GM04504 (cell line): ENCODE data around the gene EEF1AKMT2.

ENCODE experiments used
- DNase-seq: peaks from one replicate; pipeline ENCODE4 v3.0.0-alpha.2; 2012; ENCODE audit warnings: low read depth

EEF1AKMT2 gene

DNA sequence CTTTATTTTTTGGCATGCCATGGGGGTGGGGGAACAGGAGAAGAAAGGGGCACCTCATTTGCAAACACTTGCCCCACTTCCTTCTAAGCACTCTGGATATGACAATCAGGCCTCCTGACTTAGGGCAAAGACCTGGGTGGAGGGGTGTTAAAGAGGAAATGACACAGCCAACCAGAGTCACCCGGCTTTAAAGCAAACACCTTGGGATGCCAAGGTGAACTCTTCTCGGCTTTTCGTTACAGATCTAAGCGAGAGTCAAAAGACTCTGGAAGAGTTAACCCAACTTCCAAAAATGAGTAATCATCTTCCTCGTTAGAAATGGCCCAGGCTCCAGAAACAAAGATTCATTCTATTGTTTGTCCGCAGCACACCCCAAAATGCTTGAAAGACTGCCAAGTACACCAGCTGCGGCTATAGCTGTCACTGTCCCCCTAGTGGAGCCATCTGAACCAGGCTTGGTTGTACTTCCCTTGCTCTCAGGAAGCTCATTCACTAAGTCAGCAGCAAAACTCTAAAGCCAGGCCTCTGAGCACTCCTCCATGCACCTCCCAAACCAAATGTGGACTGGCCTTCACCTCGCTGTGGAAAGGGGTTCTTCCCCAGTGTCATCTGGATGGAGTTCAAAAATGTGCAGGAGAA, 72.4 kb downstream of the EEF1AKMT2 start:
- no peak for DNase-seq

- no peak for DNase-seq
Measured at GRCh38 chr10:124717911-124718741, 73.6 kb downstream of the EEF1AKMT2 start.

DNA sequence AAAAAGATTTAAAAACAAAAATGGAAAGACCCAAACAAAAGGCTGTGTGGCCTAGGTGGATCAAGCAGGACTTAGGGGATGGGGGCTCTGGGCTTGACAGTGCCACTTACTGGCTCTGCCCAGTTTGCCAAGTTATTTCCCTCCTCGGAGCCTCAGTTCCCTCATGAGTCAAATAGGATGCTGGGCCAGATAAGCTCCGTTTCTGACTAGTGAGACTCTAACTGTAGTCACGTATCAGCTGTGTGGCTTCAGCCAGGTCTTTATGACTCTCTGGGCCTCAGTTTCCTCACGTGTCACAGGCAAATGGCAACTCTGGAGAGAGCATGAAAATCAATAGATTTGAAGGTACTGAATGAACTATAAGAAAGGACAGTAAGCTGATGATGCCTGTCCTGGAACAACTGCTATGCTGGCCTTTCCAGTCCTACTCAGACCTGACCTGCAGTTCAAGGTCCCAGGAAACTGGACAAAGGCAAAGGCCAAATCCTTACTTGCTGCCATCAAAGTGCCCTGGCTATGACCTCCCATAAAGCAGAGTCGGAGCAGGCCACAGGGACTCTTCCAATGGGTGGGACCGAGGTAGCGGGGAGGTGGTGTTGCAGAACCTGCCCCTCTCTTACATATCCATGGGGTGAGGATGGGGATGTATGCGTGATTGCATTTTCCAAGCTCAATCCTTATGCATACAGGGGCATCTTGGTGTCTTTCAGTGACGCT, 74.5 kb downstream of the EEF1AKMT2 start:
- DNase-seq = no peak

GRCh38 chr10:124716369-124716768, 75.3 kb downstream of the EEF1AKMT2 start:
- DNase-seq = no peak

- no peak for DNase-seq
Measured at GRCh38 chr10:124715439-124715838, 76.2 kb downstream of the EEF1AKMT2 start.

DNA sequence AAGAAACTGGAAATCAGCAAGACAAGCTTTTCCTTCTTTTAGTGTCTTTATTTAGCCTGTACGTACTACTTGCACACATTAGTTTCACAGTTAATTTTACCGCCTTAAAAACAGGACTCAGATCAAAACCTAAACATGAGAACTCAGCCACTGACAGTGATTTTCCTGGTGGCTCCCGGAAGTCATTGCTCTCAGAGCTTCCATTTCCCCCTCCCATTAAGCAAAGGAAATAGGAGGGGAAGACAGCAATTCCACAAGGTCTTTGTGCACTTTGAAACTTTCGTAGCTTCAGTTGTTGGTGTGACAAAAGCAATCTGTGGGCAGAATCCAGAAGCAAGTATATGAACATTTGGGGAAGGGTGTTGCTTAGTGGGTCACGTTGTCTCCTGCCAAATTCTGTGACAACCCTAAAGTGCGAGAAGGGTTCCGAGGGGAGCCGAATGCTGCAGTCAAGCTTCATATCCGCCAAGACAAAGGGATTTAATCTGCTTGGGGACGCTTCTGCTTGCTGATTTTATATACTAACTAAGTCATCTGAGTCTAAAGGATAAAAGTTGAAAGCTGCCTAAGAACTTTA, 77.9 kb downstream of the EEF1AKMT2 start:
- DNase-seq = no peak

GRCh38 chr10:124712704-124713407, 78.8 kb downstream of the EEF1AKMT2 start:
- no peak for DNase-seq

DNA sequence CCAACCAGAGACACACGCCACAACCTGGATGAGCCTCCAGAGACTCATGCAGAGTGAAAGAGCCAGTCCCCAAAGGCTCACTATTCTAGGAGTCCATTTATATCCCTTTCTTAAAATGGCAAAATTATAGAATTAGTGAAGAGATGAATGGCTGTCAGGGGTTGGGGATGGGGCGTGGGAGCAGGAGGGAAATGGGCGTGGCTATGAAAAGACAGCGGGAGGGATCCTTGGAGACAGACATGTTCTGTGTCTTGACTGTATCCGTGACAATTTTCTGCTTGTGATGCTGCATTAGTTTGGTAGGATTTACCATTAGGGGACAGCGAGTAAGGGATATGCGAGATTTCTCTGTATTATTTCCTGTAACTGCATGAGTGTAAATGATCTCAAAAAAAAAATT, 80.5 kb downstream of the EEF1AKMT2 start:
- no peak for DNase-seq

GRCh38 chr10:124710266-124710881, 81.3 kb downstream of the EEF1AKMT2 start:
- no peak for DNase-seq

DNA sequence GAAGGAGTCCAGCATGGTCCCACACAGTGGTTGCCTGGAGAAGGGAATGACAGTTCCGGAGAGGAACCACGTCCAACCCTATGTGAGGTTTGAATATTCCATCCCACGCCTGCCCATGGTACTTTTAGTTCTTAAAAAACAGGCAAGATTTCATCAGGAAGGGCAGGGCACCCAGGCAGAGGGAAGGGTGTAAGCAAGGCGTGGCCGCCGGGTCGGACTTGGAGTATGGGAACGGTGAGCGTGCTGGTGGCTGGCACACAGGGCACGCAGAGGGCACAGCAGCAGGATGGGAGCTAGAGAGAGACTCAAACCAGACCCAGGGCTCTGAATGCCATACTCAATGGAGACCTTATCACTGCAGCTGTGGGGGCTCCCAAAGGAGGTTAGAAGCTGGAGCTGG, 81.8 kb downstream of the EEF1AKMT2 start:
- no peak for DNase-seq

GRCh38 chr10:124708922-124709520, 82.7 kb downstream of the EEF1AKMT2 start:
- no peak for DNase-seq

GRCh38 chr10:124708246-124708779, 83.4 kb downstream of the EEF1AKMT2 start:
- DNase-seq = no peak
